Measurements from ENCODE around the gene PTAFR.

DNA sequence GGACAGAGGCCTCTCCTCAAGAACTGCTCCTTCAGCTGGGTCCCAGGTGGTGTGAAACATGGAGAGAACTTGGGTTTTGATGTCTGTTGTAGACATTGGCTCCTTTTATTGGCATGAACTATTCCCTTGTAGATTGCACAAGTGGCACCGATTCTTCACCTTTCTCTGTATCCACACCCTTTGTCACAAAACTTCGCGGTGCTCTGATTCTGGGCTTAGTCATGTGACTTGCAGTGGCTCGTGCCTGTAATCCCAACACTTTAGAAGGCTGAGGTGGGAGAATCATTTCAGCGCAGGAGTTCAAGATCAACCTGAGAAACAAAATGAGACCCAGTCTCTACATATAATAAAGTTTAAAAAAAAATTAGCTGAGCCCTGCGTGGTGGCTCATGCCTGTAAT is 45.6 kb downstream of the PTAFR start:
- TF ChIP-seq, protein P1, sequence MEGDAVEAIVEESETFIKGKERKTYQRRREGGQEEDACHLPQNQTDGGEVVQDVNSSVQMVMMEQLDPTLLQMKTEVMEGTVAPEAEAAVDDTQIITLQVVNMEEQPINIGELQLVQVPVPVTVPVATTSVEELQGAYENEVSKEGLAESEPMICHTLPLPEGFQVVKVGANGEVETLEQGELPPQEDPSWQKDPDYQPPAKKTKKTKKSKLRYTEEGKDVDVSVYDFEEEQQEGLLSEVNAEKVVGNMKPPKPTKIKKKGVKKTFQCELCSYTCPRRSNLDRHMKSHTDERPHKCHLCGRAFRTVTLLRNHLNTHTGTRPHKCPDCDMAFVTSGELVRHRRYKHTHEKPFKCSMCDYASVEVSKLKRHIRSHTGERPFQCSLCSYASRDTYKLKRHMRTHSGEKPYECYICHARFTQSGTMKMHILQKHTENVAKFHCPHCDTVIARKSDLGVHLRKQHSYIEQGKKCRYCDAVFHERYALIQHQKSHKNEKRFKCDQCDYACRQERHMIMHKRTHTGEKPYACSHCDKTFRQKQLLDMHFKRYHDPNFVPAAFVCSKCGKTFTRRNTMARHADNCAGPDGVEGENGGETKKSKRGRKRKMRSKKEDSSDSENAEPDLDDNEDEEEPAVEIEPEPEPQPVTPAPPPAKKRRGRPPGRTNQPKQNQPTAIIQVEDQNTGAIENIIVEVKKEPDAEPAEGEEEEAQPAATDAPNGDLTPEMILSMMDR (IDR thresholded peaks at IDR 0.05), result no peak
- TF ChIP-seq POLR2A (IDR thresholded peaks at IDR 0.05), result no peak
